K562 (cell line): ENCODE measurements around the gene RBKS. TPM values are rescaled to one million over a fixed set of nuclear protein-coding genes. Genes with fewer than 3 reads are reported as not detected.

Experiments
- ATAC-seq: fragments of 200-7000 bp; cut with Tn5 transposase; 3 replicates; pipeline ENCODE4 v1.9.1; 2020; ENCODE audit warnings: moderate library complexity
- BruUV-seq: library from RNA; stranded (reverse); fragments of 400-500 nt; replicated peaks from 2 replicates; lab custom pipeline; 2021; lab: Mats Ljungman, UMichigan
- CTCF ChIA-PET: fragments of 300-600 bp; formaldehyde crosslinking; extraction: SDS; loops from one replicate; lab custom pipeline; 2021; ENCODE audit warnings: low intra/inter-chr PET ratio; lab: Yijun Ruan, JAX
- POLR2A ChIA-PET: fragments of 300-600, 350-650 bp; sonication (Branson Sonifier 250); formaldehyde crosslinking; extraction: SDS; loops from one replicate; lab custom pipeline; 2021; ENCODE audit warnings: antibody characterized with exemption, inconsistent platforms; lab: Yijun Ruan, JAX
- DNase-seq, 4 experiments: peaks; one replicate each; pipeline versions ENCODE4 v3.0.0 to v3.0.0-alpha.2; 2011 to 2018; ENCODE audit warnings: low spot score in 3 of 4, mixed read lengths in 3 of 4; ENCODE audit errors: extremely low read depth in 1 of 4
- FAIRE-seq: peaks from 2 replicates; lab custom pipeline; 2011; peaks lifted over from hg19 to GRCh38; lab: Jason Lieb, UNC
- H2AFZ ChIP-seq: 2 replicates; pipeline ENCODE4 v1.6.0; 2011; ENCODE audit warnings: low read depth, low read length, control low read depth, inconsistent platforms
- H3K27ac ChIP-seq: fragments of 200-600 bp; 3 replicates; pipeline ENCODE4 v1.8.0; 2011; ENCODE audit warnings: low read depth, mild to moderate bottlenecking, control low read depth, inconsistent platforms, low read length, moderate library complexity, mixed read lengths; ENCODE audit errors: extremely low read depth
- H3K27me3 ChIP-seq, 2 experiments: fragments of 300-600 bp in 1 of 2; 2 replicates in 1 of 2; 3 replicates in 1 of 2; pipeline versions ENCODE4 v1.6.0 to v1.8.0; 2011; ENCODE audit warnings: inconsistent platforms in 2 of 2, low read length in 2 of 2, mild to moderate bottlenecking in 1 of 2, mixed read lengths in 1 of 2, moderate library complexity in 1 of 2; ENCODE audit not compliant: control insufficient read depth in 2 of 2, insufficient read depth in 2 of 2
- H3K36me3 ChIP-seq: fragments of 300-600 bp; 3 replicates; pipeline ENCODE4 v1.8.0; 2011; ENCODE audit warnings: mild to moderate bottlenecking, low read length, inconsistent platforms; ENCODE audit not compliant: control insufficient read depth, insufficient read depth
- H3K4me1 ChIP-seq, 2 experiments: fragments of 200-600 bp in 1 of 2; replicated peaks in 1 of 2; 2 replicates in 1 of 2; 3 replicates in 1 of 2; pipeline versions ENCODE4 v1.5.1 to v1.8.0; 2011; ENCODE audit warnings: inconsistent platforms in 2 of 2, low read length in 2 of 2, mild to moderate bottlenecking in 1 of 2, mixed read lengths in 1 of 2, moderate library complexity in 1 of 2; ENCODE audit not compliant: control insufficient read depth in 2 of 2, insufficient read depth in 2 of 2
- H3K4me2 ChIP-seq: 2 replicates; pipeline ENCODE4 v1.6.1; 2011; ENCODE audit warnings: low read length, control low read depth, inconsistent platforms, mixed read lengths; ENCODE audit not compliant: insufficient read depth
- H3K4me3 ChIP-seq: fragments of 200-600 bp; sonication (generic), shearing (Covaris generic); 2 replicates; pipeline ENCODE4 v1.5.1; 2016; ENCODE audit warnings: control low read depth, inconsistent platforms
- H3K79me2 ChIP-seq: fragments of 200-600 bp; 3 replicates; pipeline ENCODE4 v1.8.0; 2011; ENCODE audit warnings: low read length, inconsistent platforms; ENCODE audit not compliant: control insufficient read depth, insufficient read depth
- H3K9ac ChIP-seq, 2 experiments: 2 replicates each; pipeline versions ENCODE4 v1.6.0 to v1.6.1; 2011; ENCODE audit warnings: low read depth in 2 of 2, low read length in 2 of 2, control low read depth in 1 of 2, inconsistent platforms in 1 of 2, mild to moderate bottlenecking in 1 of 2, mixed read lengths in 1 of 2; ENCODE audit not compliant: insufficient read depth in 1 of 2
- H3K9me1 ChIP-seq: one replicate; pipeline ENCODE4 v1.6.0; 2011; ENCODE audit warnings: inconsistent platforms, mild to moderate bottlenecking, low read length, moderate library complexity; ENCODE audit not compliant: control insufficient read depth, insufficient read depth
- H3K9me3 ChIP-seq: replicated peaks from 2 replicates; pipeline ENCODE4 v1.5.1; 2011; ENCODE audit warnings: low read depth, low read length, inconsistent platforms; ENCODE audit not compliant: control insufficient read depth, insufficient read depth
- H4K20me1 ChIP-seq: replicated peaks from 2 replicates; pipeline ENCODE4 v1.6.1; 2011; ENCODE audit warnings: low read length, inconsistent platforms, mixed read lengths; ENCODE audit not compliant: control insufficient read depth, insufficient read depth
- BACH1 ChIP-seq: fragments of 200-800 bp; sonication (Bioruptor generic); IDR thresholded peaks from 2 replicates; pipeline ENCODE4 v1.6.1; 2016; ENCODE audit warnings: missing genetic modification characterization, missing compliant biosample characterization
- BCOR ChIP-seq: fragments of 450-650 bp; IDR thresholded peaks from 2 replicates; pipeline ENCODE4 v1.6.1; 2016
- COPS2 ChIP-seq: fragments of 450-650 bp; conservative IDR thresholded peaks from 2 replicates; pipeline ENCODE4 v1.6.1; 2016; ENCODE audit warnings: mild to moderate bottlenecking, moderate library complexity
- DACH1 ChIP-seq: fragments of 450-650 bp; IDR thresholded peaks from 2 replicates; pipeline ENCODE4 v1.6.1; 2018; ENCODE audit not compliant: partially characterized antibody
- DEAF1 ChIP-seq: fragments of 450-650 bp; formaldehyde crosslinking; IDR thresholded peaks from 2 replicates; pipeline ENCODE4 v1.4.0; 2020; ENCODE audit warnings: mild to moderate bottlenecking, moderate library complexity
- NR2C1 ChIP-seq, 2 experiments: fragments of 450-650 bp; IDR thresholded peaks; 2 replicates each; pipeline ENCODE4 v1.6.1; 2017; ENCODE audit warnings: mild to moderate bottlenecking in 2 of 2, antibody characterized with exemption in 1 of 2, inconsistent platforms in 1 of 2, missing compliant biosample characterization in 1 of 2, missing genetic modification characterization in 1 of 2
- POLR2B ChIP-seq: fragments of 450-650 bp; IDR thresholded peaks from 2 replicates; pipeline ENCODE4 v1.6.1; 2018; ENCODE audit warnings: low read depth; ENCODE audit not compliant: partially characterized antibody
- RHOXF2B ChIP-seq: fragments of 250-450 bp; sonication (Bioruptor Pico); conservative IDR thresholded peaks from 2 replicates; pipeline ENCODE4 v1.5.1; 2021
- SRF ChIP-seq, 2 experiments: fragments of 250-450, 450-650 bp in 1 of 2; sonication (Bioruptor Pico) in 1 of 2; sonication (generic) in 1 of 2; formaldehyde crosslinking; IDR thresholded peaks; 2 replicates each; pipeline versions ENCODE4 v1.5.0 to v1.5.1; 2020 to 2022; ENCODE audit warnings: mild to moderate bottlenecking in 1 of 2, missing genetic modification reagents in 1 of 2
- WGBS: fragments of 100-300 bp; shearing (Covaris generic); methylation state at CpG from one replicate; pipeline ENCODE4 v1.1.6; 2016; ENCODE audit warnings: low coverage, mixed read lengths; ENCODE audit not compliant: insufficient coverage; ENCODE audit errors: missing lambda C conversion rate; 5-methylcytosine and 5-hydroxymethylcytosine counted together
- in situ Hi-C: fragments of 300-500 bp; cut with MboI; formaldehyde crosslinking; loops from 4 replicates; pipeline ENCODE4 v1.15.0; 2018; ENCODE audit warnings: inconsistent platforms, mixed read lengths
- intact Hi-C: fragments of 100-400 bp; cut with micrococcal nuclease; formaldehyde crosslinking; loops from 2 replicates; pipeline ENCODE4 v1.14.2; 2022
- polyA plus RNA-seq, 8 experiments: library from polyadenylated mRNA; depleted of rRNA in 4 of 8; stranded (reverse) in 5 of 8; unstranded in 3 of 8; fragments of >200 nt; fragmentation: Nextera tagmentation in 2 of 8; fragmentation: Illumina TruSeq in 1 of 8; extraction: Ambion mirVana in 2 of 8; extraction: Trizol in 1 of 8; gene quantifications; 2 replicates each; pipeline versions ENCODE4 v1.2.1 to v1.2.3, GENCODE V29; 2011 to 2014; ENCODE audit warnings: inconsistent platforms in 1 of 8, missing spikeins in 1 of 8
- total RNA-seq, 7 experiments: library from RNA; depleted of rRNA in 6 of 7; stranded (reverse); fragments of >200 nt in 6 of 7; fragmentation: Illumina TruSeq in 2 of 7; extraction: Trizol in 2 of 7; gene quantifications; 2 replicates each; pipeline versions ENCODE4 v1.2.1 to v1.2.3, GENCODE V29; 2011 to 2021; ENCODE audit warnings: low replicate concordance in 1 of 7

Gene RBKS
- total and polyA plus RNA-seq, 9 of the 15 experiments (the other 6 are each of a cell fraction or from before 2014, with no cell fraction given), result 0.06 to 0.39 (median 0.19) TPM

- no peaks in the 10 kb centered on the region for H3K4me1 ChIP-seq
- ChIA-PET CTCF (no interaction called here), POLR2A (interaction anchor here (0.6 to 1.1 kb wide), 2 partner anchors 34 to 38 kb away, joined by 3 read pairs; no protein-coding TSS in a partner anchor)
- intact Hi-C loops (no loop called here), in situ Hi-C loops (no loop called here)
- 0% methylated on average over 2 of the region's 2 CpGs for WGBS
- H3K9ac ChIP-seq, result no peak overlapping the region
- DNase-seq, result no peak
- no peak overlapping the region for H3K4me2 ChIP-seq
- H3K79me2 ChIP-seq, result no peaks in the 10 kb centered on the region
- no TSS peak for BruUV-seq
- H2AFZ ChIP-seq, result no peak overlapping the region
- no peak overlapping the region for H3K4me3 ChIP-seq
- no peak for ATAC-seq
- no peaks in the 10 kb centered on the region for H4K20me1 ChIP-seq
- TF ChIP-seq POLR2B (no peak), BCOR (no peak), NR2C1 (IDR thresholded peaks at IDR 0.05) (no peak), NR2C1 (tag; IDR thresholded peaks at IDR 0.05) (no peak), DACH1 (no peak), RHOXF2B (CRISPR knock-in tag) (no peak), SRF (CRISPR knock-in tag; IDR thresholded peaks at IDR 0.05) (no peak), COPS2 (no peak), BACH1 (tag) (no peak), DEAF1 (CRISPR knock-in tag) (no peak)
- FAIRE-seq, result no peak
- H3K27ac ChIP-seq, result no peak overlapping the region
- peaks cover 9 to 16% of the 10 kb centered on the region in 2 experiments; a peak in 3 of 5 replicates for H3K27me3 ChIP-seq
- no peaks in the 10 kb centered on the region for H3K9me3 ChIP-seq
- no peaks in the 10 kb centered on the region for H3K9me1 ChIP-seq
- no peaks in the 10 kb centered on the region for H3K36me3 ChIP-seq
Measured at GRCh38 chr2:27847333-27847732, 42.9 kb downstream of the RBKS start.
